ENCODE results near the gene ZMYND8. TPM values are rescaled to one million over a fixed set of nuclear protein-coding genes. Genes with fewer than 3 reads are reported as not detected.

The ZMYND8 gene
- total and polyA plus RNA-seq, 2 of the 8 experiments (the other 6 are each of a cell fraction or from before 2014, with no cell fraction given) = 50.5 to 163 TPM

- TF ChIP-seq CTCF (IDR thresholded peaks at IDR 0.05; ENCODE audit: control extremely low read depth in 1 of 3, insufficient read depth in 1 of 3, low read depth in 1 of 3, low read length in 3 of 3) = no peak
- TF ChIP-seq RNF2 (IDR thresholded peaks at IDR 0.05; ENCODE audit: borderline replicate concordance, low read depth, low read length, missing control alignments, poor library complexity, severe bottlenecking) = no peak
- TF ChIP-seq KDM1A (IDR thresholded peaks at IDR 0.05; ENCODE audit: borderline replicate concordance, low read length) = no peak
Measured at GRCh38 chr20:47332381-47333206, 23.9 kb downstream of the ZMYND8 start (continued).

Measured in H1 (cell line).